Smooth muscle cell (in vitro differentiated cells): ENCODE measurements around the gene LATS2. TPM values are rescaled to one million over a fixed set of nuclear protein-coding genes. Genes with fewer than 3 reads are reported as not detected.

Source experiments
- DNase-seq: peaks from one replicate; lab custom pipeline; 2025; ENCODE audit not compliant: unreplicated experiment; lab: John Stamatoyannopoulos, UW
- H2AFZ ChIP-seq: fragments of 200-600 bp; sonication (generic); 2 replicates; pipeline ENCODE4 v1.6.0; 2016; ENCODE audit warnings: antibody characterized with exemption, low read depth, mild to moderate bottlenecking
- H3F3A ChIP-seq: fragments of 200-600 bp; sonication (generic); 2 replicates; pipeline ENCODE4 v1.6.0; 2017; ENCODE audit warnings: antibody characterized with exemption, low read depth
- H3K27ac ChIP-seq: fragments of 200-600 bp; sonication (generic); 2 replicates; pipeline ENCODE4 v1.5.1; 2016; ENCODE audit warnings: low read depth, mild to moderate bottlenecking
- H3K27me3 ChIP-seq: fragments of 200-600 bp; sonication (generic); 2 replicates; pipeline ENCODE4 v1.6.1; 2016; ENCODE audit warnings: low read depth, mild to moderate bottlenecking
- H3K36me3 ChIP-seq: fragments of 200-600 bp; sonication (generic); 2 replicates; pipeline ENCODE4 v1.5.1; 2016; ENCODE audit warnings: low read depth
- H3K4me1 ChIP-seq: fragments of 200-600 bp; sonication (generic); 2 replicates; pipeline ENCODE4 v1.5.1; 2016; ENCODE audit warnings: low read depth
- H3K4me2 ChIP-seq: fragments of 200-600 bp; sonication (generic); 2 replicates; pipeline ENCODE4 v1.6.0; 2016; ENCODE audit warnings: mild to moderate bottlenecking
- H3K4me3 ChIP-seq: fragments of 200-600 bp; sonication (generic); 2 replicates; pipeline ENCODE4 v1.5.1; 2016; ENCODE audit warnings: mild to moderate bottlenecking
- H3K79me2 ChIP-seq: fragments of 200-600 bp; sonication (generic); 2 replicates; pipeline ENCODE4 v1.6.0; 2016; ENCODE audit warnings: low read depth, mild to moderate bottlenecking
- H3K9ac ChIP-seq: fragments of 200-600 bp; sonication (generic); 2 replicates; pipeline ENCODE4 v1.6.0; 2016; ENCODE audit warnings: low read depth
- H3K9me3 ChIP-seq: fragments of 200-600 bp; sonication (generic); replicated peaks from 2 replicates; pipeline ENCODE4 v1.5.1; 2016; ENCODE audit warnings: low read depth
- H4K20me1 ChIP-seq: fragments of 200-600 bp; sonication (generic); 2 replicates; pipeline ENCODE4 v1.6.0; 2016; ENCODE audit warnings: low read depth
- WGBS: methylation state at CpG from one replicate; pipeline ENCODE4 v1.1.7; 2016; ENCODE audit warnings: low lambda C conversion rate; 5-methylcytosine and 5-hydroxymethylcytosine counted together
- polyA plus RNA-seq: library from polyadenylated mRNA; unstranded; fragments of >200 nt; fragmentation: Nextera tagmentation; extraction: Ambion mirVana; gene quantifications from 2 replicates; pipeline ENCODE4 v1.2.1, GENCODE V29; 2016
- total RNA-seq: library from RNA; depleted of rRNA; stranded (reverse); fragments of >200 nt; gene quantifications from 2 replicates; pipeline ENCODE4 v1.2.3, GENCODE V29; 2014
- TF ChIP-seq, protein P1 (sequence below): fragments of 200-600 bp; sonication (generic); IDR thresholded peaks from 2 replicates; pipeline ENCODE4 v1.5.1; 2017; ENCODE audit warnings: borderline replicate concordance, mild to moderate bottlenecking, antibody characterized with exemption; ENCODE audit not compliant: insufficient read depth, poor library complexity, severe bottlenecking

Gene LATS2
- total and polyA plus RNA-seq, 2 experiments from 2014 or later: 6.9 to 20.8 TPM

GRCh38 chr13:21086929-21087328 lies 25.5 kb upstream of the LATS2 start:
- H3K4me2 ChIP-seq: no peak overlapping the region
- H3K79me2 ChIP-seq: no peaks in the 10 kb centered on the region
- H3K9me3 ChIP-seq: no peaks in the 10 kb centered on the region
- no peaks in the 10 kb centered on the region for H3K4me1 ChIP-seq
- 92% methylated on average over 2 of the region's 2 CpGs for WGBS
- no peak overlapping the region for H3K27ac ChIP-seq
- TF ChIP-seq, protein P1, sequence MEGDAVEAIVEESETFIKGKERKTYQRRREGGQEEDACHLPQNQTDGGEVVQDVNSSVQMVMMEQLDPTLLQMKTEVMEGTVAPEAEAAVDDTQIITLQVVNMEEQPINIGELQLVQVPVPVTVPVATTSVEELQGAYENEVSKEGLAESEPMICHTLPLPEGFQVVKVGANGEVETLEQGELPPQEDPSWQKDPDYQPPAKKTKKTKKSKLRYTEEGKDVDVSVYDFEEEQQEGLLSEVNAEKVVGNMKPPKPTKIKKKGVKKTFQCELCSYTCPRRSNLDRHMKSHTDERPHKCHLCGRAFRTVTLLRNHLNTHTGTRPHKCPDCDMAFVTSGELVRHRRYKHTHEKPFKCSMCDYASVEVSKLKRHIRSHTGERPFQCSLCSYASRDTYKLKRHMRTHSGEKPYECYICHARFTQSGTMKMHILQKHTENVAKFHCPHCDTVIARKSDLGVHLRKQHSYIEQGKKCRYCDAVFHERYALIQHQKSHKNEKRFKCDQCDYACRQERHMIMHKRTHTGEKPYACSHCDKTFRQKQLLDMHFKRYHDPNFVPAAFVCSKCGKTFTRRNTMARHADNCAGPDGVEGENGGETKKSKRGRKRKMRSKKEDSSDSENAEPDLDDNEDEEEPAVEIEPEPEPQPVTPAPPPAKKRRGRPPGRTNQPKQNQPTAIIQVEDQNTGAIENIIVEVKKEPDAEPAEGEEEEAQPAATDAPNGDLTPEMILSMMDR: no peak
- H3K36me3 ChIP-seq: no peaks in the 10 kb centered on the region
- DNase-seq: no peak
- H3K9ac ChIP-seq: no peak overlapping the region
- no peak overlapping the region for H3K4me3 ChIP-seq
- H3F3A ChIP-seq: no peaks in the 10 kb centered on the region
- H4K20me1 ChIP-seq: no peaks in the 10 kb centered on the region
- H3K27me3 ChIP-seq: no peaks in the 10 kb centered on the region
- H2AFZ ChIP-seq: no peak overlapping the region

GRCh38 chr13:21081926-21082325 lies 20.5 kb upstream of the LATS2 start:
- no peaks in the 10 kb centered on the region for H4K20me1 ChIP-seq
- no peaks in the 10 kb centered on the region for H3K4me1 ChIP-seq
- no peak for DNase-seq
- H3K4me3 ChIP-seq: no peak overlapping the region
- no peaks in the 10 kb centered on the region for H3K9me3 ChIP-seq
- H2AFZ ChIP-seq: no peak overlapping the region
- H3K27ac ChIP-seq: no peak overlapping the region
- no peak overlapping the region for H3K9ac ChIP-seq
- H3K27me3 ChIP-seq: no peaks in the 10 kb centered on the region
- TF ChIP-seq, protein P1: no peak
- H3K36me3 ChIP-seq: no peaks in the 10 kb centered on the region
- H3K4me2 ChIP-seq: no peak overlapping the region
- H3F3A ChIP-seq: peaks cover 5% of the 10 kb centered on the region
- 94% methylated on average over 7 of the region's 7 CpGs for WGBS
- no peaks in the 10 kb centered on the region for H3K79me2 ChIP-seq

- Histone ChIP-seq H3K79me2 (no peaks in the 10 kb centered on the region), H3K4me3 (no peak overlapping the region), H3K4me1 (no peaks in the 10 kb centered on the region), H3K27me3 (no peaks in the 10 kb centered on the region), H3K27ac (peak overlapping the region; percentile 80), H2AFZ (peak overlapping the region; percentile 36), H3K9me3 (no peaks in the 10 kb centered on the region), H3K4me2 (peak overlapping the region; percentile 53), H3K36me3 (no peaks in the 10 kb centered on the region), H3F3A (peaks cover 5% of the 10 kb centered on the region), H3K9ac (peak overlapping the region; percentile 48), H4K20me1 (no peaks in the 10 kb centered on the region)
- no peak for DNase-seq
- TF ChIP-seq, protein P1: no peak
- 77% methylated on average over 3 of the region's 3 CpGs for WGBS
These were observed 19.2 kb upstream of the LATS2 start for GRCh38 chr13:21080593-21080891.

DNA sequence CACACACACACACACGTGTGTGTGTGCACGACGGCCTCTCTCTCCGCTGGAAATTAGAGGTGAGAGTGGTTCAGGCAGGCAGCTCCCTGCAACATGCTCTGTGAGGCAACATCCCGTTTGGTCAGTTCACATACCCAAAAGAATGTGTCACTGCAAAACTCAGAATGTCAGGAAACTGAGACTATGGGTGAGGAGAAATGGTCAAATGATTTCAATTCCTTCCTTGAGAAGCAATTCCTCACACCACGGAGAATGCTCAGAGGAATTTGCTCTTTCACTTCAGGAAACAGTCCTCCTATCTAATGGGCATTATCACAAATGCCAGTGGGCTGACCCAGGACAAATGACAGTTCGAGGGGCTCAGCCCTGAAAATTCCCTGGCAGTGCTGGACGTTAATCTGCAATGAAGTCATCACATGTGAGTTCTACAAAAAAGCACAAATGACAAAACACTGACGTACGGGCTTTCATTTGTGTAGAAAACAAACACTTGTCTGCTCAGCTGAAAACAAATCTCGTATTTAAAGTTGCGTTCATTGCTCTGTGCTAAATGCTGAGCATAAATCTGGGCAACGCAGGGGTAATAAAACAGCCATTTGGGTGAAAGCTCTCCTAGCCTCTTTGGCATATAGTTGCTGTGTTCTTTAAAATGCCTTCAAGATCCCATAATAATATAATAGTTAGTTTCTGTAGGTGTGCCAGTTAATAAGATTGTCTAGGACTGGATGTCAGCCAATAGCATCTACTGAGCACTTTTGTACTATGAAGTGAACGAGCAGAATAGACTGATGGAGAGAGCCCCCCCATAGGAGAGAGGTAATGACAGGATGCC lies 18.6 kb upstream of the LATS2 start:
- DNase-seq: no peak
- Histone ChIP-seq H3K4me1 (no peaks in the 10 kb centered on the region), H3K9ac (peak overlapping the region; percentile 48), H3K4me2 (peak overlapping the region; percentile 53), H3K36me3 (no peaks in the 10 kb centered on the region), H4K20me1 (no peaks in the 10 kb centered on the region), H3K79me2 (no peaks in the 10 kb centered on the region), H3K9me3 (no peaks in the 10 kb centered on the region), H2AFZ (peak overlapping the region; percentile 36), H3K4me3 (no peak overlapping the region), H3K27ac (peak overlapping the region; percentile 80), H3F3A (peaks cover 5% of the 10 kb centered on the region), H3K27me3 (no peaks in the 10 kb centered on the region)
- 31% methylated on average over 14 of the region's 14 CpGs for WGBS
- TF ChIP-seq, protein P1: no peak
